ENCODE measurements around the gene GCC1. TPM values are rescaled to one million over a fixed set of nuclear protein-coding genes. Genes with fewer than 3 reads are reported as not detected.

Gene GCC1
- total RNA-seq, 1 donor from 2014 or later: 10.8 TPM

GRCh38 chr7:127535546-127536393 lies 49.6 kb downstream of the GCC1 start:
- Histone ChIP-seq H3K27ac (no peak overlapping the region), H3K4me3 (no peak overlapping the region), H3K9me3 (no peaks in the 10 kb centered on the region), H3K27me3 (no peaks in the 10 kb centered on the region), H3K36me3 (no peaks in the 10 kb centered on the region), H3K4me1 (no peaks in the 10 kb centered on the region)
- no peak for DNase-seq (ENCODE audit: extremely low spot score in 2 of 2)
- intact Hi-C loops (cut with DNase I): no loop called here
- no peak for TF ChIP-seq CTCF (IDR thresholded peaks at IDR 0.05)
- no peak for TF ChIP-seq POLR2AphosphoS5 (IDR thresholded peaks at IDR 0.05; ENCODE audit: insufficient read depth in 1 of 2, low read depth in 1 of 2)
- TF ChIP-seq POLR2A (IDR thresholded peaks at IDR 0.05): no peak

GRCh38 chr7:127534636-127535035 lies 50.8 kb downstream of the GCC1 start:
- no peaks in the 10 kb centered on the region for H3K9me3 ChIP-seq
- H3K4me3 ChIP-seq: no peak overlapping the region
- no peaks in the 10 kb centered on the region for H3K4me1 ChIP-seq
- H3K27me3 ChIP-seq: no peaks in the 10 kb centered on the region
- H3K27ac ChIP-seq: no peak overlapping the region
- no peak for DNase-seq (ENCODE audit: extremely low spot score in 2 of 2)
- no peak for TF ChIP-seq CTCF (IDR thresholded peaks at IDR 0.05)
- no peak for TF ChIP-seq POLR2A (IDR thresholded peaks at IDR 0.05)
- TF ChIP-seq POLR2AphosphoS5 (IDR thresholded peaks at IDR 0.05; ENCODE audit: insufficient read depth in 1 of 2, low read depth in 1 of 2): no peak
- intact Hi-C loops (cut with DNase I): no loop called here
- no peaks in the 10 kb centered on the region for H3K36me3 ChIP-seq

GRCh38 chr7:127532736-127533135 lies 52.7 kb downstream of the GCC1 start:
- H3K36me3 ChIP-seq: no peaks in the 10 kb centered on the region
- no peaks in the 10 kb centered on the region for H3K4me1 ChIP-seq
- H3K4me3 ChIP-seq: no peak overlapping the region
- H3K9me3 ChIP-seq: no peaks in the 10 kb centered on the region
- intact Hi-C loops (cut with DNase I): no loop called here
- no peaks in the 10 kb centered on the region for H3K27me3 ChIP-seq
- H3K27ac ChIP-seq: no peak overlapping the region
- DNase-seq (ENCODE audit: extremely low spot score in 2 of 2): no peak
- TF ChIP-seq CTCF (IDR thresholded peaks at IDR 0.05) (no peak), POLR2AphosphoS5 (IDR thresholded peaks at IDR 0.05; ENCODE audit: insufficient read depth in 1 of 2, low read depth in 1 of 2) (no peak), POLR2A (IDR thresholded peaks at IDR 0.05) (no peak)

- H3K4me1 ChIP-seq: no peaks in the 10 kb centered on the region
- no peaks in the 10 kb centered on the region for H3K27me3 ChIP-seq
- no peak overlapping the region for H3K27ac ChIP-seq
- intact Hi-C loops (cut with DNase I): no loop called here
- H3K4me3 ChIP-seq: no peak overlapping the region
- no peaks in the 10 kb centered on the region for H3K36me3 ChIP-seq
- DNase-seq (ENCODE audit: extremely low spot score in 2 of 2): no peak
- no peaks in the 10 kb centered on the region for H3K9me3 ChIP-seq
- TF ChIP-seq CTCF (IDR thresholded peaks at IDR 0.05): no peak
- no peak for TF ChIP-seq POLR2AphosphoS5 (IDR thresholded peaks at IDR 0.05; ENCODE audit: insufficient read depth in 1 of 2, low read depth in 1 of 2)
- no peak for TF ChIP-seq POLR2A (IDR thresholded peaks at IDR 0.05)
Observed at GRCh38 chr7:127532151-127532550, 53.2 kb downstream of the GCC1 start.

Other genes with a start within 250 kb of the GCC1 start
- 31.9 TPM for gene ZNF800, start 192.9 kb downstream of the GCC1 start, total RNA-seq
- gene ARF5, start 2.8 kb upstream of the GCC1 start, total RNA-seq: 137 TPM
- gene FSCN3, start 8.1 kb upstream of the GCC1 start, total RNA-seq: 1.7 TPM
- gene PAX4, start 32.5 kb upstream of the GCC1 start, total RNA-seq: not detected
- gene SND1, start 66.6 kb upstream of the GCC1 start, total RNA-seq: 85.9 TPM

Data from vagina (tissue), 2 donors.